OCI-LY7 (cell line): Measurements from ENCODE around the gene TNNI3K.

Experiments
- CTCF ChIP-seq: fragments of 200-600 bp; sonication (generic); conservative IDR thresholded peaks from 2 replicates; pipeline ENCODE4 v1.5.1; 2014; ENCODE audit warnings: mild to moderate bottlenecking, antibody characterized with exemption, low read length, moderate library complexity, mixed read lengths
- EZH2phosphoT487 ChIP-seq: fragments of 200-600 bp; sonication (generic); IDR thresholded peaks from 2 replicates; pipeline ENCODE4 v1.6.1; 2018; ENCODE audit warnings: low read depth, borderline replicate concordance, mild to moderate bottlenecking, mixed run types, antibody characterized with exemption, low read length, moderate library complexity, mixed read lengths

- TF ChIP-seq CTCF (no peak), EZH2phosphoT487 (no peak)
Measured at GRCh38 chr1:74423471-74423870, 188.3 kb downstream of the TNNI3K start.
